NCI-H460 (cell line): ENCODE data around the gene SLC29A1. TPM values are rescaled to one million over a fixed set of nuclear protein-coding genes. Genes with fewer than 3 reads are reported as not detected.
"Not testable (repeated sequence)": the region's sequence is repeated elsewhere in the genome, so short reads cannot be mapped to it uniquely, and the experiment has no call there.

Source experiments
- DNase-seq: peaks from one replicate; pipeline ENCODE4 v3.0.0-alpha.2; 2016; ENCODE audit warnings: low read depth; ENCODE audit errors: extremely low read depth
- total RNA-seq: library from RNA; depleted of rRNA; stranded (reverse); fragments of >200 nt; shearing (Covaris generic); gene quantifications from 2 replicates; pipeline ENCODE4 v1.2.3, GENCODE V29; 2014

SLC29A1 gene
- total RNA-seq, 1 experiment from 2014 or later = 13.4 TPM

GRCh38 chr6:44221291-44221960, 2.0 kb upstream of the SLC29A1 start:
- DNase-seq = peak; percentile 67

GRCh38 chr6:44221961-44222335, 1.4 kb upstream of the SLC29A1 start:
- DNase-seq = no peak

- no peak for DNase-seq
Observed at GRCh38 chr6:44222486-44223318, 693 bp upstream of the SLC29A1 start.

- DNase-seq = no peak
Observed at GRCh38 chr6:44224029-44224964, 902 bp downstream of the SLC29A1 start.

GRCh38 chr6:44224965-44225305, 1.5 kb downstream of the SLC29A1 start:
- no peak for DNase-seq

- no peak for DNase-seq
Observed at GRCh38 chr6:44225579-44226325, 2.4 kb downstream of the SLC29A1 start.

GRCh38 chr6:44226368-44227147, 3.2 kb downstream of the SLC29A1 start:
- no peak for DNase-seq

- DNase-seq = no peak
Observed at GRCh38 chr6:44227148-44227793, 3.9 kb downstream of the SLC29A1 start.

- DNase-seq = no peak
Observed at GRCh38 chr6:44228031-44228430, 4.6 kb downstream of the SLC29A1 start.

GRCh38 chr6:44228433-44228832, 5.0 kb downstream of the SLC29A1 start:
- no peak for DNase-seq

GRCh38 chr6:44228836-44229235, 5.4 kb downstream of the SLC29A1 start:
- no peak for DNase-seq

- DNase-seq = no peak
Observed at GRCh38 chr6:44229376-44230033, 6.1 kb downstream of the SLC29A1 start.

GRCh38 chr6:44230034-44230675, 6.8 kb downstream of the SLC29A1 start:
- no peak for DNase-seq

GRCh38 chr6:44231426-44231825, 8.0 kb downstream of the SLC29A1 start:
- DNase-seq = not testable (repeated sequence)

- no peak for DNase-seq
Observed at GRCh38 chr6:44232676-44233566, 9.5 kb downstream of the SLC29A1 start.

GRCh38 chr6:44233567-44234100, 10.2 kb downstream of the SLC29A1 start:
- DNase-seq = no peak
